ENCODE measurements around the gene SUCNR1.

- TF ChIP-seq CTCF (IDR thresholded peaks at IDR 0.05), result no peak
- no peak for TF ChIP-seq POLR2A (IDR thresholded peaks at IDR 0.05)
Measured at GRCh38 chr3:151869181-151869580, 4.3 kb upstream of the SUCNR1 start.
